HCT116 (cell line): ENCODE results near the gene CCDC83. TPM values are rescaled to one million over a fixed set of nuclear protein-coding genes. Genes with fewer than 3 reads are reported as not detected.

ENCODE experiments used
- ATAC-seq: fragments of 200-7000 bp; cut with Tn5 transposase; 2 replicates; pipeline ENCODE4 v1.9.1; 2020; ENCODE audit warnings: mild to moderate bottlenecking, moderate library complexity
- BruUV-seq: library from RNA; stranded (reverse); fragments of 400-500 nt; replicated peaks from 2 replicates; lab custom pipeline; 2021; lab: Mats Ljungman, UMichigan
- CTCF ChIA-PET: fragments of 300-600 bp; sonication (Branson Sonifier 250); formaldehyde crosslinking; loops from one replicate; lab custom pipeline; 2021; ENCODE audit warnings: antibody characterized with exemption; lab: Charles Lee
- POLR2A ChIA-PET: fragments of 300-600, 350-600 bp; sonication (Branson Sonifier 250); formaldehyde crosslinking; loops from one replicate; lab custom pipeline; 2021; ENCODE audit warnings: antibody characterized with exemption; lab: Charles Lee
- RAD21 ChIA-PET, 2 experiments: fragments of 300-600 bp; sonication (Branson Sonifier 250); formaldehyde crosslinking; loops; one replicate each; lab custom pipeline; 2023; ENCODE audit warnings: low total read pairs in 2 of 2; ENCODE audit not compliant: uncharacterized antibody in 2 of 2, unreplicated experiment in 2 of 2, low non-redundant PET in 1 of 2; lab: Charles Lee
- DNase-seq: peaks from one replicate; pipeline ENCODE4 v3.0.0-alpha.2; 2010; ENCODE audit warnings: low read depth, low spot score
- H2AFZ ChIP-seq: fragments of 200-600 bp; shearing (Covaris generic), sonication (generic); 2 replicates; pipeline ENCODE4 v1.6.1; 2017; ENCODE audit warnings: low read depth, mixed run types, mixed read lengths, antibody characterized with exemption, low read length; ENCODE audit not compliant: poor library complexity, severe bottlenecking
- H3K27ac ChIP-seq: 2 replicates; pipeline ENCODE4 v1.5.1; 2012; ENCODE audit warnings: low read depth, low read length
- H3K27me3 ChIP-seq: fragments of 200-600 bp; sonication (generic); 2 replicates; pipeline ENCODE4 v1.6.1; 2016; ENCODE audit warnings: mixed run types, low read length, mixed read lengths; ENCODE audit not compliant: insufficient read depth
- H3K36me3 ChIP-seq, 2 experiments: fragments of 200-500 bp in 1 of 2; fragments of 200-600 bp in 1 of 2; sonication (Bioruptor generic) in 1 of 2; sonication (generic) in 1 of 2; 2 replicates each; pipeline versions ENCODE4 v1.5.1 to v1.6.1; 2014 to 2016; ENCODE audit warnings: low read length in 2 of 2, inconsistent platforms in 1 of 2, mixed read lengths in 1 of 2, mixed run types in 1 of 2; ENCODE audit not compliant: insufficient read depth in 2 of 2, control insufficient read depth in 1 of 2
- H3K4me1 ChIP-seq, 2 experiments: fragments of 200-600 bp in 1 of 2; sonication (generic) in 1 of 2; 2 replicates each; pipeline versions ENCODE4 v1.5.1 to v1.6.1; 2012 to 2017; ENCODE audit warnings: low read length in 2 of 2, inconsistent platforms in 1 of 2, mild to moderate bottlenecking in 1 of 2, mixed read lengths in 1 of 2, mixed run types in 1 of 2, moderate library complexity in 1 of 2; ENCODE audit not compliant: insufficient read depth in 2 of 2, control insufficient read depth in 1 of 2
- H3K4me2 ChIP-seq: fragments of 200-600 bp; sonication (generic); 2 replicates; pipeline ENCODE4 v1.6.1; 2017; ENCODE audit warnings: mixed run types, low read length, mixed read lengths
- H3K4me3 ChIP-seq, 2 experiments: fragments of 200-600 bp in 1 of 2; sonication (generic) in 1 of 2; replicated peaks in 1 of 2; 2 replicates each; pipeline ENCODE4 v1.5.1; 2011 to 2016; ENCODE audit warnings: low read length in 2 of 2, control low read depth in 1 of 2, low read depth in 1 of 2, mild to moderate bottlenecking in 1 of 2, mixed read lengths in 1 of 2, mixed run types in 1 of 2
- H3K79me2 ChIP-seq: fragments of 200-600 bp; sonication (generic); 2 replicates; pipeline ENCODE4 v1.6.1; 2017; ENCODE audit warnings: mild to moderate bottlenecking, mixed run types, low read length, moderate library complexity, mixed read lengths; ENCODE audit not compliant: insufficient read depth
- H3K9ac ChIP-seq: fragments of 200-600 bp; sonication (generic); 2 replicates; pipeline ENCODE4 v1.6.1; 2016; ENCODE audit warnings: low read length, mixed read lengths
- H3K9me2 ChIP-seq: fragments of 200-600 bp; sonication (generic), shearing (Covaris generic); 2 replicates; pipeline ENCODE4 v1.6.1; 2017; ENCODE audit warnings: mixed run types, mild to moderate bottlenecking, moderate library complexity; ENCODE audit not compliant: insufficient read depth
- H3K9me3 ChIP-seq, 2 experiments: fragments of 200-500 bp in 1 of 2; fragments of 200-600 bp in 1 of 2; sonication (Bioruptor generic) in 1 of 2; sonication (generic) in 1 of 2; 2 replicates each; pipeline ENCODE4 v1.6.1; 2014 to 2017; ENCODE audit warnings: low read length in 2 of 2, mixed read lengths in 2 of 2, inconsistent platforms in 1 of 2, low read depth in 1 of 2, mild to moderate bottlenecking in 1 of 2, mixed run types in 1 of 2, moderate library complexity in 1 of 2; ENCODE audit not compliant: control insufficient read depth in 1 of 2, insufficient read depth in 1 of 2
- H4K20me1 ChIP-seq: fragments of 200-600 bp; sonication (generic), shearing (Covaris generic); 2 replicates; pipeline ENCODE4 v1.6.1; 2017; ENCODE audit warnings: mixed run types, mild to moderate bottlenecking, moderate library complexity; ENCODE audit not compliant: insufficient read depth
- CBX3 ChIP-seq: IDR thresholded peaks from 2 replicates; pipeline ENCODE4 v1.6.1; 2012; ENCODE audit warnings: low read depth
- CEBPB ChIP-seq: IDR thresholded peaks from 2 replicates; pipeline ENCODE4 v1.6.1; 2012; ENCODE audit warnings: low read depth
- EGR1 ChIP-seq: IDR thresholded peaks from 2 replicates; pipeline ENCODE4 v1.6.1; 2012; ENCODE audit warnings: low read depth
- FOSL1 ChIP-seq: IDR thresholded peaks from 2 replicates; pipeline ENCODE4 v1.6.1; 2012; ENCODE audit warnings: low read depth
- POLR2A ChIP-seq: IDR thresholded peaks from 2 replicates; pipeline ENCODE4 v1.7.0; 2011; ENCODE audit warnings: borderline replicate concordance; ENCODE audit not compliant: insufficient read depth, insufficient read length; ENCODE audit errors: extremely low read depth
- POLR2AphosphoS5 ChIP-seq: IDR thresholded peaks from 2 replicates; pipeline ENCODE4 v1.6.1; 2011; ENCODE audit warnings: mild to moderate bottlenecking, low read depth, low read length, moderate library complexity
- RAD21 ChIP-seq: IDR thresholded peaks from 2 replicates; pipeline ENCODE4 v1.6.1; 2012; ENCODE audit warnings: low read depth, mild to moderate bottlenecking
- REST ChIP-seq: IDR thresholded peaks from 2 replicates; pipeline ENCODE4 v1.6.1; 2012; ENCODE audit warnings: low read depth
- SP1 ChIP-seq: IDR thresholded peaks from 2 replicates; pipeline ENCODE4 v1.6.1; 2012; ENCODE audit warnings: low read depth
- SRF ChIP-seq: IDR thresholded peaks from 2 replicates; pipeline ENCODE4 v1.6.1; 2012; ENCODE audit warnings: low read depth
- intact Hi-C: fragments of 100-400 bp; cut with micrococcal nuclease; formaldehyde crosslinking; loops from 2 replicates; pipeline ENCODE4 v1.10.0; 2022
- total RNA-seq: library from RNA; stranded (reverse); gene quantifications from one replicate; pipeline ENCODE4 v1.2.1, GENCODE V29; 2021; ENCODE audit not compliant: unreplicated experiment

Gene CCDC83
- total RNA-seq, 1 experiment from 2014 or later = not detected

DNA sequence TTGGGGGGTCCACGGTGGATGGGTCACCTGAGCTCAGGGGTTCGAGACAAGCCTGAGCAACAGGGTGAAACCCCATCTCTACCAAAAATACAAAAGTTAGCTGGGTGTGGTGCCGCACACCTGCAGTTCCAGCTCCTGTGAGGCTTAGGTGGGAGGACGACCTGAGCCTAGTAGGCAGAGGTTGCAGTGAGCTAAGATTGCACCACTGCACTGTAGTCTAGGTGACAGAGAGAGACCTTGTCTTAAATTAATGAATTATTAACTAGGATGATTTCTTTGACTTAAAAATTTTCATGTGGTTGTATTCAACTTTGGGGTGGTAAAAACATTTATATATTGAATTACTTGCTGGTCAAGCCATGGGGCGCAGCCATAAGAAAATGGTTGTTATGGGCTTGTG lies 33.9 kb downstream of the CCDC83 start:
- BruUV-seq = no TSS peak
- no peaks in the 10 kb centered on the region for H3K79me2 ChIP-seq
- H3K27me3 ChIP-seq = no peaks in the 10 kb centered on the region
- H3K4me3 ChIP-seq = no peak overlapping the region
- DNase-seq (no peak), ATAC-seq (no peak)
- no peaks in the 10 kb centered on the region for H3K36me3 ChIP-seq
- H4K20me1 ChIP-seq = no peaks in the 10 kb centered on the region
- no peak overlapping the region for H3K9ac ChIP-seq
- H3K9me2 ChIP-seq = no peaks in the 10 kb centered on the region
- peaks cover 26 to 36% of the 10 kb centered on the region in 2 experiments for H3K4me1 ChIP-seq
- ChIA-PET POLR2A (no interaction called here), RAD21 (no interaction called here), CTCF (no interaction called here)
- H2AFZ ChIP-seq = no peak overlapping the region
- TF ChIP-seq CBX3 (no peak), SP1 (no peak), SRF (no peak), FOSL1 (no peak), POLR2AphosphoS5 (no peak), RAD21 (no peak), EGR1 (no peak), REST (no peak), POLR2A (no peak), CEBPB (no peak)
- H3K9me3 ChIP-seq = no peaks in the 10 kb centered on the region
- intact Hi-C loops = no loop called here
- H3K27ac ChIP-seq = no peak overlapping the region
- H3K4me2 ChIP-seq = peak overlapping the region; percentile 59
